Measurements from ENCODE around the gene SLCO3A1. TPM values are rescaled to one million over a fixed set of nuclear protein-coding genes. Genes with fewer than 3 reads are reported as not detected.
A peak's percentile ranks its signal among the peaks of the same experiment; 100 is the strongest.

SLCO3A1 gene
- total RNA-seq, 4 donors from 2014 or later = 4.4 to 66.2 (median 5.1) TPM

- DNase-seq = no peak
- H3K4me3 ChIP-seq = no peak overlapping the region
- WGBS, 2 donors (ENCODE audit: low coverage in 1 of 2) = 70 to 76% methylated on average over 3 to 4 of the region's 4 CpGs
- peaks cover 0 to 9% (median 0%) of the 10 kb centered on the region in 4 donors for H3K4me1 ChIP-seq
- no peaks in the 10 kb centered on the region for H3K27me3 ChIP-seq
- in situ Hi-C loops (cut with MboI; ENCODE audit: low pct_ligation_motif_present in 1 of 4, low pct_unique_long_range_greater_than_20kb in 1 of 4, low sequenced_read_pairs in 3 of 4) (no loop called here), intact Hi-C loops (cut with DNase I; ENCODE audit: low total_unique reads) (no loop called here)
- no peaks in the 10 kb centered on the region for H3K36me3 ChIP-seq
- peak overlapping the region in 3 of 4 donors; percentile 23 to 51 (median 48) for H3K27ac ChIP-seq
- no peaks in the 10 kb centered on the region for H3K9me3 ChIP-seq
- TF ChIP-seq EP300 (IDR thresholded peaks at IDR 0.05; ENCODE audit: low read depth) (no peak), POLR2A (IDR thresholded peaks at IDR 0.05) (no peak), POLR2AphosphoS5 (IDR thresholded peaks at IDR 0.05) (no peak)
- TF ChIP-seq, protein P1, sequence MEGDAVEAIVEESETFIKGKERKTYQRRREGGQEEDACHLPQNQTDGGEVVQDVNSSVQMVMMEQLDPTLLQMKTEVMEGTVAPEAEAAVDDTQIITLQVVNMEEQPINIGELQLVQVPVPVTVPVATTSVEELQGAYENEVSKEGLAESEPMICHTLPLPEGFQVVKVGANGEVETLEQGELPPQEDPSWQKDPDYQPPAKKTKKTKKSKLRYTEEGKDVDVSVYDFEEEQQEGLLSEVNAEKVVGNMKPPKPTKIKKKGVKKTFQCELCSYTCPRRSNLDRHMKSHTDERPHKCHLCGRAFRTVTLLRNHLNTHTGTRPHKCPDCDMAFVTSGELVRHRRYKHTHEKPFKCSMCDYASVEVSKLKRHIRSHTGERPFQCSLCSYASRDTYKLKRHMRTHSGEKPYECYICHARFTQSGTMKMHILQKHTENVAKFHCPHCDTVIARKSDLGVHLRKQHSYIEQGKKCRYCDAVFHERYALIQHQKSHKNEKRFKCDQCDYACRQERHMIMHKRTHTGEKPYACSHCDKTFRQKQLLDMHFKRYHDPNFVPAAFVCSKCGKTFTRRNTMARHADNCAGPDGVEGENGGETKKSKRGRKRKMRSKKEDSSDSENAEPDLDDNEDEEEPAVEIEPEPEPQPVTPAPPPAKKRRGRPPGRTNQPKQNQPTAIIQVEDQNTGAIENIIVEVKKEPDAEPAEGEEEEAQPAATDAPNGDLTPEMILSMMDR (IDR thresholded peaks at IDR 0.05) = no peak
Observed at GRCh38 chr15:92028389-92028724, 174.8 kb downstream of the SLCO3A1 start.

DNA sequence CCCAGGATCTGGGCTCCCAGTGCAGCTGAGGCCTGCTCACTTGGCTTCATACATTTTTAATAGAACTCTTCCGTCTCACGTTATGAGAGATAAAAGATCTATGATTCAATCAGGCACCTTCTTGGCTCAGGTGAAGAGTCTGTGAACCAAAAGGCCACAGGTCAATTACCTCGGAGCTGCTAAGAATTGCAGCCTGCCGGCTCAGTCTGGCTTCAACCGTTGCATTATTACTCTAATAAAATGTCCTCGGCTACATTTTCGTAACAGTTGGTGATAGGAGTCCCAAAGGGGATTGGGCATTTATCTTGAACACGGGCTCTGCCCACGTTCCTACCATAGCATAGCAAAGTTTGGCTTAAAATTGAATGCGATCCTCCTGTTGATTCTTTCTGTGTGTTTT, 176.3 kb downstream of the SLCO3A1 start:
- no peaks in the 10 kb centered on the region for H3K9me3 ChIP-seq
- H3K4me1 ChIP-seq = peaks cover 0 to 9% (median 0%) of the 10 kb centered on the region in 4 donors
- intact Hi-C loops (cut with DNase I; ENCODE audit: low total_unique reads) (no loop called here), in situ Hi-C loops (cut with MboI; ENCODE audit: low pct_ligation_motif_present in 1 of 4, low pct_unique_long_range_greater_than_20kb in 1 of 4, low sequenced_read_pairs in 3 of 4) (no loop called here)
- H3K27ac ChIP-seq = peak overlapping the region in 3 of 4 donors; percentile 8 to 48 (median 9)
- WGBS, 2 donors (ENCODE audit: low coverage in 1 of 2) = 40 to 60% methylated on average over 8 to 10 of the region's 10 CpGs
- no peaks in the 10 kb centered on the region for H3K36me3 ChIP-seq
- DNase-seq = no peak
- H3K27me3 ChIP-seq = no peaks in the 10 kb centered on the region
- no peak overlapping the region for H3K4me3 ChIP-seq
- TF ChIP-seq POLR2A (IDR thresholded peaks at IDR 0.05) = no peak

GRCh38 chr15:92033314-92033713, 179.8 kb downstream of the SLCO3A1 start:
- 61% methylated on average over 9 of the region's 9 CpGs; no CpG with 5 or more reads in 1 of the 2 donors for WGBS, 2 donors (ENCODE audit: low coverage in 1 of 2)
- no peak overlapping the region for H3K27ac ChIP-seq
- H3K4me3 ChIP-seq = no peak overlapping the region
- intact Hi-C loops (cut with DNase I; ENCODE audit: low total_unique reads) = no loop called here
- no peak for DNase-seq
- TF ChIP-seq EP300 (IDR thresholded peaks at IDR 0.05; ENCODE audit: low read depth) (no peak), POLR2AphosphoS5 (IDR thresholded peaks at IDR 0.05) (no peak), POLR2A (IDR thresholded peaks at IDR 0.05) (no peak)
- TF ChIP-seq, protein P1 (IDR thresholded peaks at IDR 0.05) = no peak
- no peaks in the 10 kb centered on the region for H3K27me3 ChIP-seq
- no peaks in the 10 kb centered on the region for H3K36me3 ChIP-seq
- in situ Hi-C loops (cut with MboI; ENCODE audit: low pct_ligation_motif_present in 1 of 4, low pct_unique_long_range_greater_than_20kb in 1 of 4, low sequenced_read_pairs in 3 of 4) = no loop called here
- no peaks in the 10 kb centered on the region for H3K9me3 ChIP-seq
- H3K4me1 ChIP-seq = peaks cover 0 to 9% (median 0%) of the 10 kb centered on the region in 4 donors

DNA sequence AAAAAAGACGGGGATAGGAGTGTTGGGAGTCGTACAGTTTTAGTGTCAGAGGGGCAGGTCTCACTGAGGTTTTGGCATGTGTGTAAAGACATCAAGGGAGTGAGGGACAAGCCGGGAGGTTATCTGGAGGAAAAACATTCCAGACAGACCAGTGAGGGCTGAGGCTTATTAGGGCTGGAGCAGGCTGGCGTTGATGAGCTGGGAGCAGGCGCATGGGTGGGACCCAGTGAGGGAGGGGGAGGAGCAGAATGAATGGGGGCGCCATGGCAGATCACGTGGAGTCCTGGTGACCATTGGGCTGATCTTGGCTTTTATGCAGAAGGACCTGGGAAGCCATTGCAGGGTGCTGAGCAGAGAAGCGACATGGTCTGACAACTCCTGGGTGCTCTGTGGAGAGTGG, 180.2 kb downstream of the SLCO3A1 start:
- no peak for TF ChIP-seq EP300 (IDR thresholded peaks at IDR 0.05; ENCODE audit: low read depth)
- TF ChIP-seq, protein P1 (IDR thresholded peaks at IDR 0.05) = no peak
- no peak for TF ChIP-seq POLR2A (IDR thresholded peaks at IDR 0.05)
- TF ChIP-seq POLR2AphosphoS5 (IDR thresholded peaks at IDR 0.05) = no peak
- no peak overlapping the region for H3K27ac ChIP-seq
- intact Hi-C loops (cut with DNase I; ENCODE audit: low total_unique reads) = no loop called here
- H3K4me1 ChIP-seq = peaks cover 0 to 9% (median 0%) of the 10 kb centered on the region in 4 donors
- no peak overlapping the region for H3K4me3 ChIP-seq
- no peaks in the 10 kb centered on the region for H3K36me3 ChIP-seq
- WGBS, 2 donors (ENCODE audit: low coverage in 1 of 2) = 83 to 86% methylated on average over 6 to 8 of the region's 8 CpGs
- in situ Hi-C loops (cut with MboI; ENCODE audit: low pct_ligation_motif_present in 1 of 4, low pct_unique_long_range_greater_than_20kb in 1 of 4, low sequenced_read_pairs in 3 of 4) = no loop called here
- no peak for DNase-seq
- no peaks in the 10 kb centered on the region for H3K27me3 ChIP-seq
- H3K9me3 ChIP-seq = no peaks in the 10 kb centered on the region

DNA sequence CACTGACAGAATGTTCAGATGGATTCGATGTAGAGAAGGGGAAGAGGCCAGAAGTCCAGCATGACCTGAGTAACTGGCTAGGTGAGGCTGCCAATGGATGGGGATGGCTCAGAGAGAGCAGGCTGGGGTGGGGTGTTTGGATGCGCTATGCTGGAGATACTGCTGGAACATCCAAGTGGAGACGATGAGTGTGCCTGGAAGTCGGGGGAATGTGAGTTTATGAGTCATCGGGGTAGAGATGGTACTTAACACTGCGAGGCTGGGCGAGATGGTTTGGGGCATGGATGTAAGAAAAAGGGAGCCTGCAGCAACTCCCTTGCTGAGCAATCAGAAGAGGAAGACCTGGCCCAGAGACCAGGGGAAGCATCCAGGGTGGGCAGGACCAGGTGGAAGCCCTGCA, 180.7 kb downstream of the SLCO3A1 start:
- no peaks in the 10 kb centered on the region for H3K36me3 ChIP-seq
- WGBS, 2 donors (ENCODE audit: low coverage in 1 of 2) = 80 to 95% methylated on average over 3 to 7 of the region's 7 CpGs
- intact Hi-C loops (cut with DNase I; ENCODE audit: low total_unique reads) (no loop called here), in situ Hi-C loops (cut with MboI; ENCODE audit: low pct_ligation_motif_present in 1 of 4, low pct_unique_long_range_greater_than_20kb in 1 of 4, low sequenced_read_pairs in 3 of 4) (no loop called here)
- TF ChIP-seq, protein P1 (IDR thresholded peaks at IDR 0.05) = no peak
- TF ChIP-seq POLR2A (IDR thresholded peaks at IDR 0.05) (no peak), EP300 (IDR thresholded peaks at IDR 0.05; ENCODE audit: low read depth) (no peak), POLR2AphosphoS5 (IDR thresholded peaks at IDR 0.05) (no peak)
- DNase-seq = no peak
- H3K27ac ChIP-seq = no peak overlapping the region
- H3K9me3 ChIP-seq = no peaks in the 10 kb centered on the region
- no peaks in the 10 kb centered on the region for H3K27me3 ChIP-seq
- peaks cover 0 to 5% (median 0%) of the 10 kb centered on the region in 4 donors for H3K4me1 ChIP-seq
- H3K4me3 ChIP-seq = no peak overlapping the region

All from transverse colon (tissue), 4 donors.